GM12875 (cell line): ENCODE measurements around the gene SEMA3C.
"Not testable (repeated sequence)": the region's sequence is repeated elsewhere in the genome, so short reads cannot be mapped to it uniquely, and the experiment has no call there.

Experiments used
- H3K4me3 ChIP-seq: one replicate; pipeline ENCODE4 v1.5.1; 2011; ENCODE audit warnings: low read depth, low read length, control low read depth
- CTCF ChIP-seq: IDR thresholded peaks from 2 replicates; pipeline ENCODE4 v1.5.1; 2011; ENCODE audit warnings: low read depth, mild to moderate bottlenecking, control low read depth, inconsistent platforms, low read length, moderate library complexity, borderline replicate concordance; ENCODE audit not compliant: insufficient read depth

SEMA3C gene

GRCh38 chr7:80929619-80930018 lies 10.8 kb upstream of the SEMA3C start:
- no peak for TF ChIP-seq CTCF
- no peak overlapping the region for H3K4me3 ChIP-seq

- not testable (repeated sequence) for H3K4me3 ChIP-seq
Observed at GRCh38 chr7:80926955-80927354, 8.1 kb upstream of the SEMA3C start.

- no peak overlapping the region for H3K4me3 ChIP-seq
- TF ChIP-seq CTCF, result no peak
Observed at GRCh38 chr7:80924090-80924489, 5.2 kb upstream of the SEMA3C start.

GRCh38 chr7:80923211-80923612 lies 4.4 kb upstream of the SEMA3C start:
- no peak for TF ChIP-seq CTCF
- H3K4me3 ChIP-seq, result no peak overlapping the region

- H3K4me3 ChIP-seq, result no peak overlapping the region
- no peak for TF ChIP-seq CTCF
Observed at GRCh38 chr7:80922253-80923049, 3.6 kb upstream of the SEMA3C start.

GRCh38 chr7:80921130-80921529 lies 2.3 kb upstream of the SEMA3C start:
- H3K4me3 ChIP-seq, result no peak overlapping the region

GRCh38 chr7:80918399-80918798 lies 452 bp downstream of the SEMA3C start:
- no peak overlapping the region for H3K4me3 ChIP-seq
- no peak for TF ChIP-seq CTCF

More at GRCh38 chr7:80921130-80921529, 2.3 kb upstream of the SEMA3C start:
- no peak for TF ChIP-seq CTCF
